GM12801 (cell line): ENCODE data around the gene KLF16.

Source experiments
- CTCF ChIP-seq: IDR thresholded peaks from one replicate; pipeline ENCODE4 v1.5.1; 2011; ENCODE audit warnings: control low read depth; ENCODE audit not compliant: insufficient read length; ENCODE audit errors: extremely low read depth

Gene KLF16

GRCh38 chr19:1860821-1861598, 2.4 kb downstream of the KLF16 start:
- no peak for TF ChIP-seq CTCF

DNA sequence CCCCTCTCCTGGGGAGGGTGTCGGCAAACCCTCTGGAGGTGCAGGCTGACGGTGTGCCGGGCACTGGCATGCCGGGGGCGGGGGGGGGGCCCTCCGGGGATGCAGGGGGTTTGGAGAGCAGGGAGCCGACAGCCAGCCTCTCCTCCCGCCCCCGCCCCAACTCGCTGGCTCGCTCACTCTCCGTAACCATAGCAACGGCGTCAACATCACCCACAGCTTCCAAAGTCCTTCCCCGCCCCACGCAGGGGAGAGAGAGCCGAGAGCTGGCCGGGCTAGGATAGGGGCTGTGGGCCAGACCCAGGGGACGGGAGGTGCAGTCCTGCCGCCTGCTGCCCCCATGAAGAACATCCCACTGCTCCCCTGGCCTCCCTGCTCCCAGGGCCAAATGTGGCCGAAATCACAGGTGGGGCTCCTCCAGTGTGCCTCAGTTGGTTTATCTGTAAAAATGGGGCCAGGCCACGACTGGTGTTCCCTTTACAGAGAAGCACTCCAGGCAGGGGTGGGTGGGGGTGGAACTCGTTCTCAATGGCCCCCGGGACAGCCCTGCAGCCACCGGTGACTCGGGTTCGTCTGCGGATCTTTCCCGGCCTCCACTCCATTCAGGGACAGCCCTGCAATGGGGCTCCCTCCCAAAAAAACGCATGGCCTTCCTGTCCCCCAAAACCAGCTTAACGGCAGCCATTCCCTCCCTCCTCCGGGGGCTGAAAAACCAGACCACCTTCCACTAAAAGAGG, 3.2 kb downstream of the KLF16 start:
- TF ChIP-seq CTCF = no peak

DNA sequence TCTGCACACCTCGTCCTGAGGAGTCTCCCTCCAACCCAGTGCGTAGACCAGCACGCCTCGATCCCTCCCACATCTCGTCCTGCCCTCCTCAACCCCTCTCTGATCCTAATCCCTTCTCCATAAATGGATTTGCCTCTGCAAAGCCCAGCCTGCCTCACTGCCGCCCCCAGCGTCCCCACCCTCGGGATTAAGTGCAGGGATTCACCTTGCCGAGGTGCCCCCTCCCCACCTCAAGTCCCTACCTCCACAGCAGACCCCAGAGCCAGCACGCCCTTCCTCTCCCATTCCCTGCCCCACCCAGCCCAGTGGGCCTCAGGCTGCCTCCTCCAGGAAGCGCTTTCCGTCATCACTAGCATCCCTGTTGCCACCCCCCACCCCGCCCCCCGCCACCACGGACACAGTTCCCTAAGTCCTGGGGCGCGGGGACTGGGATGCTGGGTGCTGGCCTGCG, 4.0 kb downstream of the KLF16 start:
- no peak for TF ChIP-seq CTCF

- TF ChIP-seq CTCF = no peak
Observed at GRCh38 chr19:1858412-1859081, 4.8 kb downstream of the KLF16 start.

- TF ChIP-seq CTCF = no peak
Observed at GRCh38 chr19:1857648-1858326, 5.6 kb downstream of the KLF16 start.

DNA sequence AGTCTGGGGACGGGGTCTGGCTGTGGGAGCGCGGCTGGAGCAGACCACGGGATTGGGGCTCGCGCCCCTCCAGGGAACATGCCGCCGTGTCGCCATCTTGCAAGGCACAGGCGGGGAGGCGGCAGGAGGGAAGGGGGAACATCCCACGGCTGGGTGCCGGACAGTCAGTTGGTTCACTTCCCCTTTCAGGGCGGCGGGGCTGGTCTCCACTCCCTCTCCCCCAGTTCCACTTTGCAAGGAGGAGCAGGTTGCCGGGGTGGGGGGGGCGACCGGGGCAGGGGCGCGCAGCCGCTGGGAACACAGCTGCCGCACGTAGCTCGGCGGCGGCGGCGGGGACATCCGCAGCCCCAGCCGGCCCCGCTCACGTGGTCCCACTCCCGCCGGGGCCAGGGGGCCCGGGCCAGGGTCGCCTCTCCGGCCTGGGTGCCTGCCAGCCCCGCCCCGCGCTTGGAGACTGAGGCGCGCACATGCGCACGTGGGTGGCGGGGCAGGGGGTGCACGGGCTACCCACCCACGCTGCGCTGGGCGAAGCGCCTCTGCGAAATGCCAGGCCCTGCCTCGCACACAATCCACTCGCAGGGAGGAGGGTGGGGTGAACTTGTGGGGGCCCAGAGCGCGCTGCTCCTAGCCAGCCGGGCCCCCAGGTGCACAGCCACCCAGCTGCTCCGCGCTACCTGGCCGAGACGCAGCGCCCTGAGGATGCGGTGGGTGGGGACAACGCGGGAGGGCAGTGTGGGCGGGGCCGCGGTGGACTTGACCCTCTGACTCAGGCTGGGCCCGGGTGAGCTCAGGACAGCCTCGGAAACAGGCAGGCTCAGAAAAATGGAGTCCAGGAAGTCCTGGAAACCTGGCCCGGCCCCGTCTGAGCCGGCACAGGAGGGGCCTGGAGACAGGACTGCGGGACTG, 6.4 kb downstream of the KLF16 start:
- TF ChIP-seq CTCF = no peak
